Measurements from ENCODE around the gene APBA2.

Gene APBA2

GRCh38 chr15:28904003-28904402, 18.2 kb downstream of the APBA2 start:
- Histone ChIP-seq H3K4me3 (ENCODE audit: low read depth, low read length, poor library complexity, severe bottlenecking) (no peak overlapping the region), H4K20me1 (ENCODE audit: insufficient read depth, low read length) (no peaks in the 10 kb centered on the region), H3K36me3 (ENCODE audit: insufficient read depth, low read length) (no peaks in the 10 kb centered on the region), H3K9me3 (ENCODE audit: low read length) (no peaks in the 10 kb centered on the region), H3K4me2 (ENCODE audit: low read length) (no peak overlapping the region), H3K4me1 (ENCODE audit: insufficient read depth, low read length, severe bottlenecking) (no peaks in the 10 kb centered on the region), H3K9ac (ENCODE audit: low read length) (no peak overlapping the region), H3K27me3 (ENCODE audit: insufficient read depth, low read length) (no peaks in the 10 kb centered on the region), H2AFZ (ENCODE audit: low read length) (no peak overlapping the region), H3K9me2 (ENCODE audit: low read depth, low read length) (no peaks in the 10 kb centered on the region), H3K79me2 (ENCODE audit: insufficient read depth, low read length) (no peaks in the 10 kb centered on the region), H3K27ac (ENCODE audit: low read depth, low read length, poor library complexity, severe bottlenecking) (no peak overlapping the region), H3F3A (ENCODE audit: insufficient read depth, low read length) (no peaks in the 10 kb centered on the region)
- TF ChIP-seq CTCF (IDR thresholded peaks at IDR 0.05; ENCODE audit: low read length), result no peak
- TF ChIP-seq EZH2 (IDR thresholded peaks at IDR 0.05; ENCODE audit: borderline replicate concordance, low read length), result no peak

GRCh38 chr15:28904541-28905315, 19.0 kb downstream of the APBA2 start:
- Histone ChIP-seq H3K4me1 (ENCODE audit: insufficient read depth, low read length, severe bottlenecking) (no peaks in the 10 kb centered on the region), H3F3A (ENCODE audit: insufficient read depth, low read length) (no peaks in the 10 kb centered on the region), H3K27me3 (ENCODE audit: insufficient read depth, low read length) (no peaks in the 10 kb centered on the region), H3K9me3 (ENCODE audit: low read length) (no peaks in the 10 kb centered on the region), H3K36me3 (ENCODE audit: insufficient read depth, low read length) (no peaks in the 10 kb centered on the region), H2AFZ (ENCODE audit: low read length) (no peak overlapping the region), H3K27ac (ENCODE audit: low read depth, low read length, poor library complexity, severe bottlenecking) (no peak overlapping the region), H3K9me2 (ENCODE audit: low read depth, low read length) (no peaks in the 10 kb centered on the region), H3K4me3 (ENCODE audit: low read depth, low read length, poor library complexity, severe bottlenecking) (no peak overlapping the region), H3K4me2 (ENCODE audit: low read length) (no peak overlapping the region), H4K20me1 (ENCODE audit: insufficient read depth, low read length) (no peaks in the 10 kb centered on the region), H3K79me2 (ENCODE audit: insufficient read depth, low read length) (no peaks in the 10 kb centered on the region), H3K9ac (ENCODE audit: low read length) (no peak overlapping the region)
- TF ChIP-seq EZH2 (IDR thresholded peaks at IDR 0.05; ENCODE audit: borderline replicate concordance, low read length) (no peak), CTCF (IDR thresholded peaks at IDR 0.05; ENCODE audit: low read length) (no peak)

GRCh38 chr15:28907338-28907960, 21.7 kb downstream of the APBA2 start:
- Histone ChIP-seq H3K4me3 (ENCODE audit: low read depth, low read length, poor library complexity, severe bottlenecking) (no peak overlapping the region), H3K9me3 (ENCODE audit: low read length) (no peaks in the 10 kb centered on the region), H3K9ac (ENCODE audit: low read length) (no peak overlapping the region), H3K4me1 (ENCODE audit: insufficient read depth, low read length, severe bottlenecking) (no peaks in the 10 kb centered on the region), H3K36me3 (ENCODE audit: insufficient read depth, low read length) (no peaks in the 10 kb centered on the region), H3F3A (ENCODE audit: insufficient read depth, low read length) (no peaks in the 10 kb centered on the region), H3K9me2 (ENCODE audit: low read depth, low read length) (no peaks in the 10 kb centered on the region), H3K27ac (ENCODE audit: low read depth, low read length, poor library complexity, severe bottlenecking) (no peak overlapping the region), H4K20me1 (ENCODE audit: insufficient read depth, low read length) (no peaks in the 10 kb centered on the region), H2AFZ (ENCODE audit: low read length) (no peak overlapping the region), H3K4me2 (ENCODE audit: low read length) (no peak overlapping the region), H3K27me3 (ENCODE audit: insufficient read depth, low read length) (no peaks in the 10 kb centered on the region), H3K79me2 (ENCODE audit: insufficient read depth, low read length) (no peaks in the 10 kb centered on the region)
- TF ChIP-seq CTCF (IDR thresholded peaks at IDR 0.05; ENCODE audit: low read length), result no peak
- no peak for TF ChIP-seq EZH2 (IDR thresholded peaks at IDR 0.05; ENCODE audit: borderline replicate concordance, low read length)

Data from OCI-LY1 (cell line).